ENCODE data around the gene C1QTNF4. TPM values are rescaled to one million over a fixed set of nuclear protein-coding genes. Genes with fewer than 3 reads are reported as not detected.

Gene C1QTNF4
- total RNA-seq, 1 experiment from 2014 or later: 0.22 TPM

GRCh38 chr11:47545298-47545697 lies 48.9 kb downstream of the C1QTNF4 start:
- H3F3A ChIP-seq (ENCODE audit: insufficient read depth, low read depth): peaks cover 19% of the 10 kb centered on the region
- peaks cover 95% of the 10 kb centered on the region for H3K79me2 ChIP-seq (ENCODE audit: low read depth)
- H3K36me3 ChIP-seq (ENCODE audit: low read depth): peaks cover 13% of the 10 kb centered on the region
- BruUV-seq (replicated peaks): no TSS peak
- no peaks in the 10 kb centered on the region for H3K9me3 ChIP-seq (ENCODE audit: insufficient read depth, low read depth)
- no peaks in the 10 kb centered on the region for H3K27me3 ChIP-seq (ENCODE audit: insufficient read depth, low read depth)
- H3K9me2 ChIP-seq (ENCODE audit: insufficient read depth): no peaks in the 10 kb centered on the region
- peaks cover 25% of the 10 kb centered on the region for H3K4me1 ChIP-seq (replicated peaks; ENCODE audit: insufficient read depth)
- no peak overlapping the region for H3K27ac ChIP-seq
- H3K4me3 ChIP-seq: no peak overlapping the region
- no peak overlapping the region for H2AFZ ChIP-seq
- TF ChIP-seq EZH2 (IDR thresholded peaks at IDR 0.05; ENCODE audit: low read depth): no peak
- TF ChIP-seq CTCF (conservative IDR thresholded peaks at IDR 0.05): no peak
- no peak overlapping the region for H3K4me2 ChIP-seq
- DNase-seq: no peak
- CTCF ChIA-PET: no interaction called here
- H4K20me1 ChIP-seq (ENCODE audit: insufficient read depth): peaks cover 84% of the 10 kb centered on the region
- intact Hi-C loops (cut with micrococcal nuclease; ENCODE audit: unreplicated experiment): no loop called here
- POLR2A ChIA-PET (ENCODE audit: unreplicated experiment): no interaction called here

GRCh38 chr11:47541070-47541469 lies 53.1 kb downstream of the C1QTNF4 start:
- H3K4me1 ChIP-seq (replicated peaks; ENCODE audit: insufficient read depth): peaks cover 34% of the 10 kb centered on the region
- H3K4me2 ChIP-seq: peak overlapping the region; percentile 46
- H3K4me3 ChIP-seq: no peak overlapping the region
- H3K79me2 ChIP-seq (ENCODE audit: low read depth): peaks cover 96% of the 10 kb centered on the region
- peak overlapping the region; percentile 63 for H3K27ac ChIP-seq
- ChIA-PET POLR2A (ENCODE audit: unreplicated experiment) (interaction anchor here (0.6 to 0.7 kb wide), 2 partner anchors 32 to 170 kb away, joined by 4 to 5 read pairs; no protein-coding TSS in a partner anchor), CTCF (interaction anchor here (1.5 kb wide), 1 partner anchor 11 kb away, joined by 4 read pairs; the partner anchor contains the start of gene CELF1)
- DNase-seq: no peak
- peaks cover 92% of the 10 kb centered on the region for H4K20me1 ChIP-seq (ENCODE audit: insufficient read depth)
- no peaks in the 10 kb centered on the region for H3K27me3 ChIP-seq (ENCODE audit: insufficient read depth, low read depth)
- no TSS peak for BruUV-seq (replicated peaks)
- no peaks in the 10 kb centered on the region for H3K9me3 ChIP-seq (ENCODE audit: insufficient read depth, low read depth)
- no peaks in the 10 kb centered on the region for H3K9me2 ChIP-seq (ENCODE audit: insufficient read depth)
- H3K36me3 ChIP-seq (ENCODE audit: low read depth): 0 out of 2 replicates have a peak, but pooled peaks cover 5% of the 10 kb centered on the region
- TF ChIP-seq CTCF (conservative IDR thresholded peaks at IDR 0.05) (no peak), EZH2 (IDR thresholded peaks at IDR 0.05; ENCODE audit: low read depth) (no peak)
- H2AFZ ChIP-seq: no peak overlapping the region
- intact Hi-C loops (cut with micrococcal nuclease; ENCODE audit: unreplicated experiment): no loop called here
- peaks cover 29% of the 10 kb centered on the region for H3F3A ChIP-seq (ENCODE audit: insufficient read depth, low read depth)

DNA sequence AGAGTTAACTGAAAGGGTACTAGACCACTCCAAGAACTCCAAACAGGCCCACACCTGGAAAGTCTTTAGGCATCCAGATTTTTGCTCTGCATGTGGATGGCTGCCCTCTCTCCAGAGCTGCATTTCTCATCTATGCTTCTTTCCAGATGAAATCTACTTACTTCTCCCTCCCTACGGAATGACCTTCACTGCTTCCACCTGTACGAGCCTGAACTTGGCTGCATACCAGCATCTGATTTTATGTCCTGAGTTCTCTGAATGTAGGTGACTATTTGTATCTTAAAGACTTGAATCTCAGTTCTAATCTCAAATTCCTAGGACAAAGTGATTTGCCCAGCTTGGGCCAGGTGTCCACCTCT lies 54.6 kb downstream of the C1QTNF4 start:
- Histone ChIP-seq H3K79me2 (ENCODE audit: low read depth) (peaks cover 100% of the 10 kb centered on the region), H3K27ac (peak overlapping the region; percentile 63), H3K36me3 (ENCODE audit: low read depth) (0 out of 2 replicates have a peak, but pooled peaks cover 5% of the 10 kb centered on the region), H4K20me1 (ENCODE audit: insufficient read depth) (peaks cover 98% of the 10 kb centered on the region), H3K4me1 (replicated peaks; ENCODE audit: insufficient read depth) (peaks cover 34% of the 10 kb centered on the region), H3K4me2 (peak overlapping the region; percentile 46), H3F3A (ENCODE audit: insufficient read depth, low read depth) (peaks cover 36% of the 10 kb centered on the region), H3K27me3 (ENCODE audit: insufficient read depth, low read depth) (no peaks in the 10 kb centered on the region), H3K9me2 (ENCODE audit: insufficient read depth) (no peaks in the 10 kb centered on the region), H3K4me3 (no peak overlapping the region), H2AFZ (no peak overlapping the region), H3K9me3 (ENCODE audit: insufficient read depth, low read depth) (no peaks in the 10 kb centered on the region)
- peak in 1 of 2 experiments; percentile 6 for DNase-seq
- no TSS peak for BruUV-seq (replicated peaks)
- intact Hi-C loops (cut with micrococcal nuclease; ENCODE audit: unreplicated experiment): no loop called here
- ChIA-PET POLR2A (ENCODE audit: unreplicated experiment) (no interaction called here), CTCF (interaction anchor here (1.1 kb wide), 1 partner anchor 14 kb away, joined by 3 read pairs; no protein-coding TSS in a partner anchor)
- TF ChIP-seq EZH2 (IDR thresholded peaks at IDR 0.05; ENCODE audit: low read depth) (no peak), CTCF (conservative IDR thresholded peaks at IDR 0.05) (no peak)

Other genes starting within 250 kb of the C1QTNF4 start
- gene MYBPC3, start 241.7 kb downstream of the C1QTNF4 start, total RNA-seq (2021): not detected in 2 replicates
- gene SPI1, start 215.9 kb downstream of the C1QTNF4 start, total RNA-seq (2021): not detected in 2 replicates
- 28.8 and 32.3 TPM in 2 replicates for gene SLC39A13, start 185.8 kb downstream of the C1QTNF4 start, total RNA-seq (2021)
- gene PSMC3, start 168.0 kb downstream of the C1QTNF4 start, total RNA-seq (2021): 160 and 222 TPM in 2 replicates
- 5.4 and 7.3 TPM in 2 replicates for gene RAPSN, start 145.3 kb downstream of the C1QTNF4 start, total RNA-seq (2021)
- 115 and 165 TPM in 2 replicates for gene CELF1, start 41.3 kb downstream of the C1QTNF4 start, total RNA-seq (2021)
- gene PTPMT1, start 28.8 kb downstream of the C1QTNF4 start, total RNA-seq (2021): 74.8 and 79.0 TPM in 2 replicates
- gene KBTBD4, start 15.4 kb downstream of the C1QTNF4 start, total RNA-seq (2021): 20.2 and 20.3 TPM in 2 replicates
- 119 and 140 TPM in 2 replicates for gene NDUFS3, start 15.3 kb downstream of the C1QTNF4 start, total RNA-seq (2021)
- not detected in 2 replicates for gene FAM180B, start 7.7 kb downstream of the C1QTNF4 start, total RNA-seq (2021)
- gene MTCH2, start 48.1 kb upstream of the C1QTNF4 start, total RNA-seq (2021): 147 and 167 TPM in 2 replicates
- gene AGBL2, start 121.0 kb upstream of the C1QTNF4 start, total RNA-seq (2021): 13.1 and 21.9 TPM in 2 replicates
- 101 and 121 TPM in 2 replicates for gene FNBP4, start 172.9 kb upstream of the C1QTNF4 start, total RNA-seq (2021)